Hepatocyte (in vitro differentiated cells): Measurements from ENCODE around the gene SLC15A3. TPM values are rescaled to one million over a fixed set of nuclear protein-coding genes. Genes with fewer than 3 reads are reported as not detected.

Source experiments
- DNase-seq: peaks from one replicate; pipeline ENCODE4 v3.0.0-alpha.2; 2016; ENCODE audit warnings: low spot score
- H2AFZ ChIP-seq: fragments of 200-600 bp; sonication (generic); 2 replicates; pipeline ENCODE4 v1.6.0; 2016; ENCODE audit warnings: antibody characterized with exemption, mild to moderate bottlenecking
- H3K27ac ChIP-seq: fragments of 200-600 bp; sonication (generic); 2 replicates; pipeline ENCODE4 v1.5.1; 2016; ENCODE audit warnings: mild to moderate bottlenecking
- H3K27me3 ChIP-seq: fragments of 200-600 bp; sonication (generic); 2 replicates; pipeline ENCODE4 v1.6.1; 2016
- H3K36me3 ChIP-seq: fragments of 200-600 bp; sonication (generic); replicated peaks from 2 replicates; pipeline ENCODE4 v1.5.1; 2016; ENCODE audit warnings: low read depth; ENCODE audit not compliant: insufficient read depth
- H3K4me1 ChIP-seq: fragments of 200-600 bp; sonication (generic); 2 replicates; pipeline ENCODE4 v1.5.1; 2016; ENCODE audit warnings: mild to moderate bottlenecking, moderate library complexity; ENCODE audit not compliant: insufficient read depth
- H3K4me2 ChIP-seq: fragments of 200-600 bp; sonication (generic); 2 replicates; pipeline ENCODE4 v1.6.0; 2016
- H3K4me3 ChIP-seq: fragments of 200-600 bp; sonication (generic); 2 replicates; pipeline ENCODE4 v1.5.1; 2016; ENCODE audit warnings: mild to moderate bottlenecking
- H3K79me2 ChIP-seq: fragments of 200-600 bp; sonication (generic); 2 replicates; pipeline ENCODE4 v1.6.0; 2017; ENCODE audit warnings: mild to moderate bottlenecking
- H3K9me2 ChIP-seq: fragments of 200-600 bp; sonication (generic); replicated peaks from 2 replicates; pipeline ENCODE4 v1.6.0; 2017; ENCODE audit warnings: mild to moderate bottlenecking; ENCODE audit not compliant: insufficient read depth
- H3K9me3 ChIP-seq: fragments of 200-600 bp; sonication (generic); 2 replicates; pipeline ENCODE4 v1.5.1; 2016; ENCODE audit warnings: low read depth, mild to moderate bottlenecking
- H4K20me1 ChIP-seq: fragments of 200-600 bp; sonication (generic); 2 replicates; pipeline ENCODE4 v1.6.0; 2016; ENCODE audit warnings: mild to moderate bottlenecking; ENCODE audit not compliant: insufficient read depth, poor library complexity, severe bottlenecking
- EZH2 ChIP-seq: fragments of 200-600 bp; sonication (generic); IDR thresholded peaks from 2 replicates; pipeline ENCODE4 v1.6.1; 2016; ENCODE audit warnings: antibody characterized with exemption, mild to moderate bottlenecking, borderline replicate concordance
- EZH2phosphoT487 ChIP-seq: fragments of 200-600 bp; sonication (generic); IDR thresholded peaks from one replicate; pipeline ENCODE4 v1.6.1; 2018; ENCODE audit warnings: antibody characterized with exemption, mild to moderate bottlenecking, low read depth, moderate library complexity; ENCODE audit not compliant: unreplicated experiment, severe bottlenecking
- WGBS: methylation state at CpG from one replicate; pipeline ENCODE4 v1.1.6; 2016; ENCODE audit warnings: low lambda C conversion rate; ENCODE audit errors: missing lambda C conversion rate; 5-methylcytosine and 5-hydroxymethylcytosine counted together
- polyA plus RNA-seq: library from polyadenylated mRNA; unstranded; fragments of >200 nt; fragmentation: Nextera tagmentation; extraction: Ambion mirVana; gene quantifications from 2 replicates; pipeline ENCODE4 v1.2.1, GENCODE V29; 2016
- total RNA-seq: library from RNA; depleted of rRNA; stranded (reverse); fragments of >200 nt; gene quantifications from 2 replicates; pipeline ENCODE4 v1.2.3, GENCODE V29; 2014
- TF ChIP-seq, protein P1 (sequence below): fragments of 200-600 bp; sonication (generic); IDR thresholded peaks from 2 replicates; pipeline ENCODE4 v1.5.1; 2016; ENCODE audit warnings: antibody characterized with exemption, mild to moderate bottlenecking; ENCODE audit not compliant: poor library complexity

Gene SLC15A3
- total and polyA plus RNA-seq, 2 experiments from 2014 or later: 0.56 to 3.3 TPM

DNA sequence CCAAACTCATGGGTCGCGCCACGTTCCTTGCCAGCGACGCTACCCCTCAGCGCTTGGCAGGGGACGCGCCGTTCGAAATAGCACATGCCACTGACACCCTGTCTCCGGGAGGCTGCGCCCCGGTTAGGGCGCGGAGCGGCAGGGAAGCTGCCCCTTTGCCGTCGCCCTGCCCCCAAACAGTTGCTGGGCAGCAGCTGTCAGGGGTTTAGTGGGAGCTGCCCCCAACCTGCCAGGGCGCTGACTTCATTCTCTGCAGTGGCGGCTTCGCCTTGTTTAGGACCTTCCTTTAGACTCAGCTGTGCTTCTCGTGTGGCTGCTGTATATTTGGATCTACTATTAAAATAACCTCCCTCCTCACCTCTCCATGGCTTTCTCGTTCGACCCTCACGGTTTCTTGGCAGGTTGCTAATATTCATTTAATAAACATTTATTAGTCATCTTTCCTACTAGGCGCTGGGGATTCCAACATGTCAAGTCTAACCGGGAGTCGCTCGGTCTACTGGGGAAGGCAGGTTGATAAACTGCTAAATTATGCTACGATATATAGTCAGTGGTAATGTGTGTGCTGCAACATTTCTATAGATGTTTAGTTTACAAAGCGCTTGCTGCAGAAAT is 37.2 kb downstream of the SLC15A3 start:
- Histone ChIP-seq H3K9me3 (no peaks in the 10 kb centered on the region), H3K4me3 (peak overlapping the region; percentile 53), H3K27ac (peak overlapping the region; percentile 92), H3K9me2 (no peaks in the 10 kb centered on the region), H3K79me2 (peaks cover 42% of the 10 kb centered on the region), H3K36me3 (no peaks in the 10 kb centered on the region), H3K4me2 (peak overlapping the region; percentile 90), H3K27me3 (no peaks in the 10 kb centered on the region), H2AFZ (peak overlapping the region; percentile 78), H3K4me1 (peaks cover 10% of the 10 kb centered on the region), H4K20me1 (peaks cover 3% of the 10 kb centered on the region)
- DNase-seq: peak; percentile 48
- 2% methylated on average over 31 of the region's 31 CpGs for WGBS
- no peak for TF ChIP-seq EZH2phosphoT487
- no peak for TF ChIP-seq EZH2
- TF ChIP-seq, protein P1, sequence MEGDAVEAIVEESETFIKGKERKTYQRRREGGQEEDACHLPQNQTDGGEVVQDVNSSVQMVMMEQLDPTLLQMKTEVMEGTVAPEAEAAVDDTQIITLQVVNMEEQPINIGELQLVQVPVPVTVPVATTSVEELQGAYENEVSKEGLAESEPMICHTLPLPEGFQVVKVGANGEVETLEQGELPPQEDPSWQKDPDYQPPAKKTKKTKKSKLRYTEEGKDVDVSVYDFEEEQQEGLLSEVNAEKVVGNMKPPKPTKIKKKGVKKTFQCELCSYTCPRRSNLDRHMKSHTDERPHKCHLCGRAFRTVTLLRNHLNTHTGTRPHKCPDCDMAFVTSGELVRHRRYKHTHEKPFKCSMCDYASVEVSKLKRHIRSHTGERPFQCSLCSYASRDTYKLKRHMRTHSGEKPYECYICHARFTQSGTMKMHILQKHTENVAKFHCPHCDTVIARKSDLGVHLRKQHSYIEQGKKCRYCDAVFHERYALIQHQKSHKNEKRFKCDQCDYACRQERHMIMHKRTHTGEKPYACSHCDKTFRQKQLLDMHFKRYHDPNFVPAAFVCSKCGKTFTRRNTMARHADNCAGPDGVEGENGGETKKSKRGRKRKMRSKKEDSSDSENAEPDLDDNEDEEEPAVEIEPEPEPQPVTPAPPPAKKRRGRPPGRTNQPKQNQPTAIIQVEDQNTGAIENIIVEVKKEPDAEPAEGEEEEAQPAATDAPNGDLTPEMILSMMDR: no peak

- no peaks in the 10 kb centered on the region for H3K36me3 ChIP-seq
- peak; percentile 93 for DNase-seq
Observed at GRCh38 chr11:60913793-60914632, 38.0 kb downstream of the SLC15A3 start, which contains the start of gene TMEM109. TMEM109 (plus strand) TSS chr11:60914158; CDS start chr11:60919694, 5,536 bp downstream.

DNA sequence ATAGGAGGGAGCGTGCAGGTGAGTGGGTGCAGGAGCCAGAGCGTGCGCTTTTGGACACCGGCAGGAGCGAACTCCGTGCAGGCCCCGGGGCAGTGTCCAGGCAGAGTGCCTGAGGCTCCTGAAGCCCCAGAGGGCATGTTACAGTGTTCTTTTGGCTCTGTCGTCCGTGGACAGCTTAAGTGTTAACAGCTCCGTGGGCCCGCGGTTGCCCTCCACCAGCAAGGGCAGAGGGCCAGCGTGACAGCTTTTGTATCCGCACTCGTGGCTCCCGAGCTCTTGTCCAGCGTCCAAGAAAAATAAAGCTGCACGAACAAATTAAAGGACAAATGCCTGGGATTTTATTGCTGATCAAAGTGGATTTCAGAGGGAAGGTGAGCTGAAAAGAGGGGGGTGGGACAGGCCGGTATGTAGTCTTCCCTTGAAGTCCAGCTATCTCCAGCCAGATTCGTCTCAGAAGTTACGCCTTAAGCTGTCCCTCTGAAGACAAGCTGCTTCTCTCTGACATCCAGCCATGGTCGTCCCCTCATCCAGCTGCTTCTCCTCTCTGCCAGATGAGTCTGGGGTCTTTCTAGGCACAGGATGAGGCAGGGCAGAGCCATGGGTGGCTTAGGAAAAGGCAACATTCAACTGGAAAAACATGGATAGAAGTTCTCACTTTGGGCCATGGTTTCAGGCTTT is 39.0 kb downstream of the SLC15A3 start:
- peaks cover 3% of the 10 kb centered on the region for H4K20me1 ChIP-seq
- peaks cover 27% of the 10 kb centered on the region for H3K79me2 ChIP-seq
- no peaks in the 10 kb centered on the region for H3K36me3 ChIP-seq
- TF ChIP-seq EZH2phosphoT487 (no peak), EZH2 (no peak)
- TF ChIP-seq, protein P1: no peak
- no peaks in the 10 kb centered on the region for H3K27me3 ChIP-seq
- no peak overlapping the region for H3K4me3 ChIP-seq
- peak overlapping the region; percentile 90 for H3K4me2 ChIP-seq
- H3K4me1 ChIP-seq: peaks cover 7% of the 10 kb centered on the region
- WGBS: 88% methylated on average over 22 of the region's 22 CpGs
- peak overlapping the region; percentile 78 for H2AFZ ChIP-seq
- no peaks in the 10 kb centered on the region for H3K9me3 ChIP-seq
- peak overlapping the region; percentile 92 for H3K27ac ChIP-seq
- no peak for DNase-seq
- H3K9me2 ChIP-seq: no peaks in the 10 kb centered on the region

More at GRCh38 chr11:60913793-60914632, 38.0 kb downstream of the SLC15A3 start, which contains the start of gene TMEM109:
- Histone ChIP-seq H3K9me2 (no peaks in the 10 kb centered on the region), H3K79me2 (peaks cover 37% of the 10 kb centered on the region), H3K9me3 (no peaks in the 10 kb centered on the region), H3K4me2 (peak within 1 kb of the TSS; percentile 90), H3K27me3 (no peaks in the 10 kb centered on the region), H2AFZ (peak within 1 kb of the TSS; percentile 78), H4K20me1 (peaks cover 3% of the 10 kb centered on the region), H3K4me1 (peaks cover 10% of the 10 kb centered on the region), H3K4me3 (peak within 1 kb of the TSS; percentile 53), H3K27ac (peak within 1 kb of the TSS; percentile 92)
- 1% methylated on average over 65 of the region's 70 CpGs for WGBS
- no peak for TF ChIP-seq EZH2phosphoT487
- TF ChIP-seq EZH2: no peak
- TF ChIP-seq, protein P1: no peak
